Fibroblast of lung (primary cell): Measurements from ENCODE around the gene TOX2. TPM values are rescaled to one million over a fixed set of nuclear protein-coding genes. Genes with fewer than 3 reads are reported as not detected.

ENCODE experiments used
- DNase-seq, 2 donors: peaks; one replicate each; pipeline versions ENCODE4 v3.0.0 to v3.0.0-alpha.2; 2010; ENCODE audit warnings: low read depth in 2 of 2
- H2AFZ ChIP-seq: 2 replicates; pipeline ENCODE4 v1.5.1; 2012; ENCODE audit warnings: low read length, control low read depth, inconsistent platforms
- H3K27ac ChIP-seq: 2 replicates; pipeline ENCODE4 v1.5.1; 2011; ENCODE audit warnings: low read length, control low read depth; ENCODE audit not compliant: insufficient read depth
- H3K27me3 ChIP-seq: 2 replicates; pipeline ENCODE4 v1.5.1; 2011; ENCODE audit warnings: mild to moderate bottlenecking, low read length; ENCODE audit not compliant: control insufficient read depth, insufficient read depth
- H3K36me3 ChIP-seq: 2 replicates; pipeline ENCODE4 v1.5.1; 2011; ENCODE audit warnings: low read length; ENCODE audit not compliant: control insufficient read depth, insufficient read depth
- H3K4me1 ChIP-seq: 2 replicates; pipeline ENCODE4 v1.5.1; 2011; ENCODE audit warnings: low read length; ENCODE audit not compliant: control insufficient read depth, insufficient read depth; ENCODE audit errors: extremely low read depth
- H3K4me2 ChIP-seq: 2 replicates; pipeline ENCODE4 v1.5.1; 2011; ENCODE audit warnings: low read length, control low read depth; ENCODE audit not compliant: insufficient read depth; ENCODE audit errors: extremely low read depth
- H3K4me3 ChIP-seq, 4 experiments: fragments of 200-600 bp in 1 of 4; sonication (generic) in 1 of 4; replicated peaks in 1 of 4; 2 replicates each; pipeline ENCODE4 v1.5.1; 2011 to 2016; ENCODE audit warnings: low read length in 4 of 4, low read depth in 3 of 4, mild to moderate bottlenecking in 3 of 4, control low read depth in 2 of 4, inconsistent platforms in 1 of 4, mixed read lengths in 1 of 4; ENCODE audit not compliant: insufficient read depth in 1 of 4; ENCODE audit errors: control extremely low read depth in 1 of 4
- H3K79me2 ChIP-seq: 2 replicates; pipeline ENCODE4 v1.5.1; 2012; ENCODE audit warnings: mild to moderate bottlenecking, low read length, inconsistent platforms; ENCODE audit not compliant: control insufficient read depth, insufficient read depth
- H3K9ac ChIP-seq: 2 replicates; pipeline ENCODE4 v1.5.1; 2011; ENCODE audit warnings: mild to moderate bottlenecking, low read length, control low read depth; ENCODE audit not compliant: insufficient read depth
- H3K9me3 ChIP-seq: 2 replicates; pipeline ENCODE4 v1.5.1; 2012; ENCODE audit warnings: low read depth, low read length; ENCODE audit not compliant: control insufficient read depth, insufficient read depth
- H4K20me1 ChIP-seq: 2 replicates; pipeline ENCODE4 v1.5.1; 2011; ENCODE audit warnings: low read length; ENCODE audit not compliant: control insufficient read depth, insufficient read depth; ENCODE audit errors: extremely low read depth
- EZH2 ChIP-seq: IDR thresholded peaks from 2 replicates; pipeline ENCODE4 v1.5.1; 2012; ENCODE audit warnings: low read length, control low read depth, mild to moderate bottlenecking; ENCODE audit errors: missing control alignments
- polyA plus RNA-seq, 2 donors: library from polyadenylated mRNA; depleted of rRNA in 1 of 2; stranded (reverse) in 1 of 2; unstranded in 1 of 2; fragments of >200 nt; gene quantifications; 2 replicates each; pipeline ENCODE4 v1.2.1, GENCODE V29; 2011 to 2012; ENCODE audit warnings: missing spikeins in 1 of 2
- total RNA-seq: library from RNA; depleted of rRNA; stranded (reverse); fragments of >200 nt; gene quantifications from 2 replicates; pipeline ENCODE4 v1.2.1, GENCODE V29; 2014
- TF ChIP-seq, protein P1 (sequence below), 2 donors: IDR thresholded peaks in 1 of 2; conservative IDR thresholded peaks in 1 of 2; 1 replicate in 1 of 2; 2 replicates in 1 of 2; pipeline ENCODE4 v1.5.1; 2011 to 2012; ENCODE audit warnings: low read length in 2 of 2, control low read depth in 1 of 2, inconsistent platforms in 1 of 2, low read depth in 1 of 2, mild to moderate bottlenecking in 1 of 2

TOX2 gene
- total and polyA plus RNA-seq, 2 donors (not counting 1 experiment from before 2014, with no cell fraction given) = 5.9 to 9.6 TPM

DNA sequence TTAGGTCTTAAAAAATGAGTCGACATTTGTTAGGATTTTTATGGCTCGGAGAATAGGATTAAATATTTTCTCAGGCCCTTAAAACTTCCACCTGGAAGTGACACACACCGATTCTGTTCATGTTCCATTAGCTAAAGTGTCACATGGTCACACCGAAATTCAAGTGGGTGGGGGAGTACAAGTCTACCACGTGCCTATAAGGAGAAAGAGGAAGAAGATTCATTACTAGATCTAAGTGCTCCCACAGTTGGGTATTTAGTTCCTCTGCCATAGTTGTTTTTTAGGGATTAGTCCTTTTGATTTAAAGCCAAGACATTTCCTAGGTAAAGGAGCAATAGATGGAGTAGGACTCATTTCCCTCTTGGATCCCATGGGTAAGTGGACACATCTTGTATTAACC is 4.9 kb upstream of the TOX2 start:
- TF ChIP-seq, protein P1, sequence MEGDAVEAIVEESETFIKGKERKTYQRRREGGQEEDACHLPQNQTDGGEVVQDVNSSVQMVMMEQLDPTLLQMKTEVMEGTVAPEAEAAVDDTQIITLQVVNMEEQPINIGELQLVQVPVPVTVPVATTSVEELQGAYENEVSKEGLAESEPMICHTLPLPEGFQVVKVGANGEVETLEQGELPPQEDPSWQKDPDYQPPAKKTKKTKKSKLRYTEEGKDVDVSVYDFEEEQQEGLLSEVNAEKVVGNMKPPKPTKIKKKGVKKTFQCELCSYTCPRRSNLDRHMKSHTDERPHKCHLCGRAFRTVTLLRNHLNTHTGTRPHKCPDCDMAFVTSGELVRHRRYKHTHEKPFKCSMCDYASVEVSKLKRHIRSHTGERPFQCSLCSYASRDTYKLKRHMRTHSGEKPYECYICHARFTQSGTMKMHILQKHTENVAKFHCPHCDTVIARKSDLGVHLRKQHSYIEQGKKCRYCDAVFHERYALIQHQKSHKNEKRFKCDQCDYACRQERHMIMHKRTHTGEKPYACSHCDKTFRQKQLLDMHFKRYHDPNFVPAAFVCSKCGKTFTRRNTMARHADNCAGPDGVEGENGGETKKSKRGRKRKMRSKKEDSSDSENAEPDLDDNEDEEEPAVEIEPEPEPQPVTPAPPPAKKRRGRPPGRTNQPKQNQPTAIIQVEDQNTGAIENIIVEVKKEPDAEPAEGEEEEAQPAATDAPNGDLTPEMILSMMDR (conservative IDR thresholded peaks at IDR 0.05 in 1 of 2, IDR thresholded peaks at IDR 0.05 in 1 of 2; ENCODE audit: low read depth in 1 of 2, low read length in 2 of 2) = no peak
- TF ChIP-seq EZH2 = no peak
- Histone ChIP-seq H3K4me1 (peaks cover 4% of the 10 kb centered on the region), H3K79me2 (no peaks in the 10 kb centered on the region), H2AFZ (no peak overlapping the region), H3K36me3 (no peaks in the 10 kb centered on the region), H3K9me3 (no peaks in the 10 kb centered on the region), H3K4me2 (no peak overlapping the region), H3K9ac (no peak overlapping the region), H3K4me3 (no peak overlapping the region), H3K27ac (no peak overlapping the region), H4K20me1 (no peaks in the 10 kb centered on the region), H3K27me3 (no peaks in the 10 kb centered on the region)
- no peak for DNase-seq

DNA sequence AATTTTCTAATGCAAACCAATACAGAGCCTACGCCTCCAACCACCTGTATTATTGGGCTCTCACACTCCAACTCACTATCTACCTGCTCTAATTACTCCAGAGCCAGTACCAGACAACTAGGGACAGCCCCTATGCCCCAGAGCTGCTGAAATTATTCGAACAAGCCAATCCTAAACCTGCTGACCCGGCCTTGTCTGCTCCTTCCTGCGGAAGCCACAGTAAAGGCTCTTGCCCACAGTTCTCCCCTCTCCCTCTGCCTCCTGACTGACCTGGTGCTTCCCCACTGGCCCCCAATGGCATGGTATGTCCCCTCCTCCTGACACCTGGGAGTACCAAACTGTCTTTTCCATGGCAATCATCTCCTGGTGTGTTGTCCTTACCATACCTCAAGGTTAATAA is 4.1 kb upstream of the TOX2 start:
- TF ChIP-seq, protein P1 (conservative IDR thresholded peaks at IDR 0.05 in 1 of 2, IDR thresholded peaks at IDR 0.05 in 1 of 2; ENCODE audit: low read depth in 1 of 2, low read length in 2 of 2) = no peak
- TF ChIP-seq EZH2 = no peak
- H2AFZ ChIP-seq = no peak overlapping the region

DNA sequence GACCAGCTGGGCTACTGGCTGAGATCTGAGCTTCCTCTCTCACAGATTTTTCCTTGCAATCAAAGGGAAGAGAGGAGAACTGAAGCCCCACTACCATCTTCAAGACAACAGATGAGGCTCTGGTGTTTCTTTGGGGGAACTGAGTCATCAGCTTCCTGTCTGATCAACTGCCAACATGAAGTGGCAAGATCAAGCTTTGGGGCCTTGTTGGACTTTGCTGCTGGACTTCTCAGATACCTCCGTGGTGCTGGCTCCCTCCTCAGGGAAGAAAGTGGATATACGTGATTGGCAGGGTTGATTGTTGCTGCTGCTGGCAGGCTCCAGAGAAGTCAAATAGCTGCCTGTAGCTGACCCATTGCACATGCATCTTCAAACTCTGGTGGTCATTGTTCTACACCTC is 3.6 kb upstream of the TOX2 start:
- Histone ChIP-seq H3K9ac (no peak overlapping the region), H3K79me2 (peaks cover 11% of the 10 kb centered on the region), H3K9me3 (no peaks in the 10 kb centered on the region), H3K27ac (no peak overlapping the region), H3K27me3 (no peaks in the 10 kb centered on the region), H3K4me2 (no peak overlapping the region), H3K36me3 (no peaks in the 10 kb centered on the region), H2AFZ (no peak overlapping the region), H3K4me1 (peaks cover 4% of the 10 kb centered on the region), H4K20me1 (no peaks in the 10 kb centered on the region), H3K4me3 (no peak overlapping the region)
- TF ChIP-seq, protein P1 (conservative IDR thresholded peaks at IDR 0.05 in 1 of 2, IDR thresholded peaks at IDR 0.05 in 1 of 2; ENCODE audit: low read depth in 1 of 2, low read length in 2 of 2) = peak; percentile 7 to 36
- TF ChIP-seq EZH2 = no peak
- peak; percentile 80 for DNase-seq

More for the DNA sequence above, 4.1 kb upstream of the TOX2 start:
- no peaks in the 10 kb centered on the region for H3K36me3 ChIP-seq
- no peaks in the 10 kb centered on the region for H4K20me1 ChIP-seq
- H3K27ac ChIP-seq = no peak overlapping the region
- no peak for DNase-seq
- H3K4me2 ChIP-seq = no peak overlapping the region
- no peaks in the 10 kb centered on the region for H3K9me3 ChIP-seq
- H3K9ac ChIP-seq = no peak overlapping the region
- H3K27me3 ChIP-seq = no peaks in the 10 kb centered on the region
- H3K4me1 ChIP-seq = peaks cover 4% of the 10 kb centered on the region
- H3K4me3 ChIP-seq = no peak overlapping the region
- H3K79me2 ChIP-seq = peaks cover 6% of the 10 kb centered on the region
